OCI-LY7 (cell line): ENCODE results near the gene TTC22. TPM values are rescaled to one million over a fixed set of nuclear protein-coding genes. Genes with fewer than 3 reads are reported as not detected.

Source experiments
- BruUV-seq: library from RNA; stranded (reverse); fragments of 400-500 nt; replicated peaks from 2 replicates; lab custom pipeline; 2021; lab: Mats Ljungman, UMichigan
- CTCF ChIA-PET: fragments of 300-600 bp; sonication (Branson Sonifier 250); formaldehyde crosslinking; loops from one replicate; lab custom pipeline; 2022; ENCODE audit warnings: antibody characterized with exemption; ENCODE audit not compliant: unreplicated experiment; lab: Charles Lee
- POLR2A ChIA-PET: fragments of 300-600 bp; sonication (Branson Sonifier 250); formaldehyde crosslinking; loops from one replicate; lab custom pipeline; 2022; ENCODE audit warnings: antibody characterized with exemption; lab: Charles Lee
- DNase-seq: peaks from one replicate; pipeline ENCODE4 v3.0.0-alpha.2; 2015; ENCODE audit warnings: low spot score
- H2AFZ ChIP-seq: fragments of 200-600 bp; sonication (generic), shearing (Covaris generic); 2 replicates; pipeline ENCODE4 v1.6.1; 2014; ENCODE audit warnings: mild to moderate bottlenecking, antibody characterized with exemption, low read length, moderate library complexity
- H3K27ac ChIP-seq: fragments of 200-600 bp; sonication (generic); 2 replicates; pipeline ENCODE4 v1.5.1; 2014; ENCODE audit warnings: mixed run types, low read depth, mild to moderate bottlenecking, moderate library complexity, low read length, inconsistent platforms; ENCODE audit not compliant: poor library complexity, severe bottlenecking
- H3K36me3 ChIP-seq: fragments of 200-600 bp; sonication (generic); 2 replicates; pipeline ENCODE4 v1.6.1; 2014; ENCODE audit warnings: mild to moderate bottlenecking, antibody characterized with exemption, low read length, moderate library complexity, mixed read lengths; ENCODE audit not compliant: insufficient read depth
- H3K4me1 ChIP-seq: fragments of 200-600 bp; sonication (generic); 2 replicates; pipeline ENCODE4 v1.5.1; 2014; ENCODE audit warnings: mild to moderate bottlenecking, low read length; ENCODE audit not compliant: insufficient read depth, poor library complexity, severe bottlenecking
- H3K4me2 ChIP-seq: fragments of 200-600 bp; sonication (generic); 2 replicates; pipeline ENCODE4 v1.6.1; 2014; ENCODE audit warnings: mild to moderate bottlenecking, low read length
- H3K4me3 ChIP-seq: fragments of 200-600 bp; sonication (generic); 2 replicates; pipeline ENCODE4 v1.5.1; 2014; ENCODE audit warnings: mild to moderate bottlenecking, low read depth, low read length; ENCODE audit not compliant: poor library complexity, severe bottlenecking
- H3K79me2 ChIP-seq: fragments of 200-600 bp; sonication (generic); 2 replicates; pipeline ENCODE4 v1.6.1; 2016; ENCODE audit warnings: low read depth, mild to moderate bottlenecking, low read length, moderate library complexity, mixed read lengths; ENCODE audit not compliant: insufficient read depth
- H3K9me2 ChIP-seq: fragments of 200-600 bp; sonication (generic); 2 replicates; pipeline ENCODE4 v1.6.1; 2016; ENCODE audit warnings: mild to moderate bottlenecking, low read length, mixed read lengths; ENCODE audit not compliant: insufficient read depth
- H3K9me3 ChIP-seq: fragments of 200-600 bp; sonication (generic); 2 replicates; pipeline ENCODE4 v1.6.1; 2014; ENCODE audit warnings: mild to moderate bottlenecking, mixed run types, low read length, mixed read lengths
- H4K20me1 ChIP-seq: fragments of 200-600 bp; sonication (generic); 2 replicates; pipeline ENCODE4 v1.6.1; 2014; ENCODE audit warnings: mild to moderate bottlenecking, antibody characterized with exemption, low read length, moderate library complexity, mixed read lengths; ENCODE audit not compliant: insufficient read depth
- EZH2phosphoT487 ChIP-seq: fragments of 200-600 bp; sonication (generic); IDR thresholded peaks from 2 replicates; pipeline ENCODE4 v1.6.1; 2018; ENCODE audit warnings: low read depth, borderline replicate concordance, mild to moderate bottlenecking, mixed run types, antibody characterized with exemption, low read length, moderate library complexity, mixed read lengths
- intact Hi-C: fragments of 100-400 bp; cut with micrococcal nuclease; formaldehyde crosslinking; loops from one replicate; pipeline ENCODE4 v1.10.0; 2022; ENCODE audit not compliant: unreplicated experiment
- total RNA-seq, 2 experiments: library from RNA; depleted of rRNA in 1 of 2; stranded (reverse); fragments of >200 nt in 1 of 2; shearing (Covaris generic) in 1 of 2; gene quantifications; 2 replicates each; pipeline ENCODE4 v1.2.3, GENCODE V29; 2014 to 2022
- TF ChIP-seq, protein P1 (sequence below): fragments of 200-600 bp; sonication (generic); conservative IDR thresholded peaks from 2 replicates; pipeline ENCODE4 v1.5.1; 2014; ENCODE audit warnings: mild to moderate bottlenecking, antibody characterized with exemption, low read length, moderate library complexity, mixed read lengths

The TTC22 gene
- total RNA-seq, 2 experiments from 2014 or later: not detected

DNA sequence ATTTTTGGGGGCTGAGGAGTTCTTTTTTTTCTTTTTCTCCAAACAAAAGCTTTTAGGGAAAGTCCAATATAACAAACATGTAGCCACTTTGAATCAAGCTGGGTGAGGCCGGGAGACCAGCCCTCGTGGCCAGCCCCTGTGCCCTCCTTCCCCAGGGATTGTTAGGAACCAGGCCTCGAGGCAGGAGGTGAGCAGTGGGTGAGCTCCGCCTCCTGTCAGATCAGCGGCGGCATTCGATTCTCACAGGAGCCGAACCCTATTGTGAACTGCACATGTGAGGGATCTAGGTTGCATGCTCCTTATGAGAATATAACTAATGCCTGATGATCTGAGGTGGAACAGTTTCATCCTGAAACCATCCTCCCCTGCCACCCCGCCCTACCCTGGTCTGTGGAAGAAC is 41.8 kb upstream of the TTC22 start:
- no TSS peak for BruUV-seq
- Histone ChIP-seq H3K4me1 (no peaks in the 10 kb centered on the region), H3K9me2 (no peaks in the 10 kb centered on the region), H4K20me1 (no peaks in the 10 kb centered on the region), H3K4me2 (no peak overlapping the region), H3K9me3 (no peaks in the 10 kb centered on the region), H3K27ac (no peak overlapping the region), H3K36me3 (peaks cover 11% of the 10 kb centered on the region; the same call in 1 of the 2 replicates), H3K79me2 (no peaks in the 10 kb centered on the region), H2AFZ (no peak overlapping the region), H3K4me3 (no peak overlapping the region)
- TF ChIP-seq, protein P1, sequence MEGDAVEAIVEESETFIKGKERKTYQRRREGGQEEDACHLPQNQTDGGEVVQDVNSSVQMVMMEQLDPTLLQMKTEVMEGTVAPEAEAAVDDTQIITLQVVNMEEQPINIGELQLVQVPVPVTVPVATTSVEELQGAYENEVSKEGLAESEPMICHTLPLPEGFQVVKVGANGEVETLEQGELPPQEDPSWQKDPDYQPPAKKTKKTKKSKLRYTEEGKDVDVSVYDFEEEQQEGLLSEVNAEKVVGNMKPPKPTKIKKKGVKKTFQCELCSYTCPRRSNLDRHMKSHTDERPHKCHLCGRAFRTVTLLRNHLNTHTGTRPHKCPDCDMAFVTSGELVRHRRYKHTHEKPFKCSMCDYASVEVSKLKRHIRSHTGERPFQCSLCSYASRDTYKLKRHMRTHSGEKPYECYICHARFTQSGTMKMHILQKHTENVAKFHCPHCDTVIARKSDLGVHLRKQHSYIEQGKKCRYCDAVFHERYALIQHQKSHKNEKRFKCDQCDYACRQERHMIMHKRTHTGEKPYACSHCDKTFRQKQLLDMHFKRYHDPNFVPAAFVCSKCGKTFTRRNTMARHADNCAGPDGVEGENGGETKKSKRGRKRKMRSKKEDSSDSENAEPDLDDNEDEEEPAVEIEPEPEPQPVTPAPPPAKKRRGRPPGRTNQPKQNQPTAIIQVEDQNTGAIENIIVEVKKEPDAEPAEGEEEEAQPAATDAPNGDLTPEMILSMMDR: no peak
- TF ChIP-seq EZH2phosphoT487: no peak
- POLR2A ChIA-PET: no interaction called here
- intact Hi-C loops: no loop called here
- CTCF ChIA-PET: no interaction called here
- DNase-seq: no peak

- Histone ChIP-seq H3K4me1 (no peaks in the 10 kb centered on the region), H3K27ac (no peak overlapping the region), H3K4me3 (no peak overlapping the region), H3K36me3 (0 out of 2 replicates have a peak, but pooled peaks cover 7% of the 10 kb centered on the region), H3K4me2 (no peak overlapping the region), H4K20me1 (no peaks in the 10 kb centered on the region), H3K79me2 (no peaks in the 10 kb centered on the region), H2AFZ (no peak overlapping the region), H3K9me2 (no peaks in the 10 kb centered on the region), H3K9me3 (no peaks in the 10 kb centered on the region)
- TF ChIP-seq EZH2phosphoT487: no peak
- TF ChIP-seq, protein P1: no peak
- POLR2A ChIA-PET: no interaction called here
- BruUV-seq: no TSS peak
- CTCF ChIA-PET: no interaction called here
- DNase-seq: no peak
- intact Hi-C loops: no loop called here
Measured at GRCh38 chr1:54842206-54842915, 41.2 kb upstream of the TTC22 start.

DNA sequence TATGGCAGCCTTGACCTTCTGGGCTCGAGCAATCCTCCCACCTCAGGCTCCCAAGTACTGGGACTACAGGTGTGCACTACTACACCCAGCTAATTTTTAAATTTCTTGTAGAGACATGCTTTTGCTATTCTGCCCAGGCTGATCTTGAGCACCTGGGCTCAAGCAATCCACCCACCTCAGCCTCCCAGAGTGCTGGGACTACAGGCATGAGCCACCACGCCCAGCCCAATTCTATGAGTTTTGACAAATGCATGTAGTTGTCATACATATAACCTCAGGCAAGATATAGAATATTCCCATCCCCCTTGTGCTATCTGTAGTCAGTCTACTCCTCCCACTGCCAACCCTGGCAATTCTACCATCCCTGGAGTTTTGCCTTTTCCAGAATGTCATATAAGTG is 38.7 kb upstream of the TTC22 start:
- no peaks in the 10 kb centered on the region for H4K20me1 ChIP-seq
- ChIA-PET CTCF (no interaction called here), POLR2A (no interaction called here)
- no peak for DNase-seq
- H3K9me2 ChIP-seq: no peaks in the 10 kb centered on the region
- BruUV-seq: no TSS peak
- H3K9me3 ChIP-seq: no peaks in the 10 kb centered on the region
- no peaks in the 10 kb centered on the region for H3K4me1 ChIP-seq
- no peak overlapping the region for H3K4me3 ChIP-seq
- intact Hi-C loops: no loop called here
- H3K27ac ChIP-seq: no peak overlapping the region
- no peak for TF ChIP-seq EZH2phosphoT487
- TF ChIP-seq, protein P1: no peak
- no peaks in the 10 kb centered on the region for H3K36me3 ChIP-seq
- H2AFZ ChIP-seq: no peak overlapping the region
- H3K4me2 ChIP-seq: no peak overlapping the region
- H3K79me2 ChIP-seq: no peaks in the 10 kb centered on the region
